GM12878 (cell line): ENCODE results near the gene KIF20A. TPM values are rescaled to one million over a fixed set of nuclear protein-coding genes. Genes with fewer than 3 reads are reported as not detected.

Experiments
- ATAC-seq: fragments of 200-7000 bp; cut with Tn5 transposase; 3 replicates; pipeline ENCODE4 v1.9.1; 2020; ENCODE audit warnings: mild to moderate bottlenecking, moderate library complexity
- BruUV-seq: library from RNA; stranded (reverse); fragments of 400-500 nt; replicated peaks from 2 replicates; lab custom pipeline; 2021; lab: Mats Ljungman, UMichigan
- CTCF ChIA-PET: fragments of 300-600 bp; sonication (Branson Sonifier 250); formaldehyde crosslinking; extraction: SDS; loops from one replicate; lab custom pipeline; 2021; ENCODE audit warnings: inconsistent platforms; lab: Yijun Ruan, JAX
- POLR2A ChIA-PET: fragments of 350-600 bp; formaldehyde crosslinking; extraction: SDS; loops from one replicate; lab custom pipeline; 2021; ENCODE audit warnings: inconsistent platforms; lab: Charles Lee
- RAD21 ChIA-PET: fragments of 300-600 bp; sonication (Branson Sonifier 250); formaldehyde crosslinking; loops from one replicate; lab custom pipeline; 2023; ENCODE audit warnings: antibody characterized with exemption; ENCODE audit not compliant: unreplicated experiment; lab: Charles Lee
- SMC1A ChIA-PET: fragments of 300-600 bp; sonication (Branson Sonifier 250); formaldehyde crosslinking; loops from one replicate; lab custom pipeline; 2023; ENCODE audit not compliant: unreplicated experiment, uncharacterized antibody; lab: Charles Lee
- DNase-seq: peaks from one replicate; pipeline ENCODE4 v3.0.0-alpha.2; 2011; ENCODE audit warnings: low read depth, low spot score
- FAIRE-seq: peaks from 3 replicates; lab custom pipeline; 2011; peaks lifted over from hg19 to GRCh38; lab: Jason Lieb, UNC
- H2AFZ ChIP-seq: 2 replicates; pipeline ENCODE4 v1.6.0; 2011; ENCODE audit warnings: low read depth, low read length, control low read depth; ENCODE audit not compliant: control insufficient read depth
- H3K27ac ChIP-seq: 2 replicates; pipeline ENCODE4 v1.5.1; 2011; ENCODE audit warnings: control low read depth; ENCODE audit not compliant: control insufficient read depth, insufficient read depth
- H3K27me3 ChIP-seq, 2 experiments: replicated peaks in 1 of 2; 2 replicates each; pipeline versions ENCODE4 v1.6.0 to v1.6.1; 2011; ENCODE audit warnings: low read length in 1 of 2; ENCODE audit not compliant: control insufficient read depth in 2 of 2, insufficient read depth in 2 of 2
- H3K36me3 ChIP-seq, 2 experiments: 2 replicates each; pipeline ENCODE4 v1.5.1; 2011; ENCODE audit warnings: low read length in 1 of 2; ENCODE audit not compliant: control insufficient read depth in 2 of 2, insufficient read depth in 2 of 2
- H3K4me1 ChIP-seq: 2 replicates; pipeline ENCODE4 v1.6.1; 2011; ENCODE audit warnings: mild to moderate bottlenecking, low read length, moderate library complexity, mixed read lengths; ENCODE audit not compliant: control insufficient read depth, insufficient read depth
- H3K4me2 ChIP-seq: 2 replicates; pipeline ENCODE4 v1.6.0; 2011; ENCODE audit warnings: control low read depth; ENCODE audit not compliant: control insufficient read depth, insufficient read depth
- H3K4me3 ChIP-seq: fragments of 200-600 bp; sonication (generic); 2 replicates; pipeline ENCODE4 v1.5.1; 2016
- H3K79me2 ChIP-seq: 2 replicates; pipeline ENCODE4 v1.6.0; 2011; ENCODE audit warnings: low read length; ENCODE audit not compliant: control insufficient read depth, insufficient read depth
- H3K9ac ChIP-seq: 2 replicates; pipeline ENCODE4 v1.8.0; 2011; ENCODE audit warnings: low read length, control low read depth, mixed read lengths; ENCODE audit not compliant: control insufficient read depth, insufficient read depth
- H3K9me3 ChIP-seq: replicated peaks from 3 replicates; pipeline ENCODE4 v1.5.1; 2011; ENCODE audit warnings: mild to moderate bottlenecking, low read length; ENCODE audit not compliant: control insufficient read depth, insufficient read depth
- H4K20me1 ChIP-seq: 2 replicates; pipeline ENCODE4 v1.6.0; 2011; ENCODE audit not compliant: control insufficient read depth, insufficient read depth
- ESRRA ChIP-seq: IDR thresholded peaks from 2 replicates; pipeline ENCODE4 v1.6.1; 2012; ENCODE audit warnings: mild to moderate bottlenecking, low read length, improper control_type of control experiment
- HDAC6 ChIP-seq: fragments of 200-600 bp; sonication (generic); IDR thresholded peaks from one replicate; pipeline ENCODE4 v1.8.0; 2017; ENCODE audit warnings: antibody characterized with exemption; ENCODE audit not compliant: unreplicated experiment
- LARP7 ChIP-seq: fragments of 450-650 bp; IDR thresholded peaks from 2 replicates; pipeline ENCODE4 v1.6.1; 2017; ENCODE audit warnings: mild to moderate bottlenecking
- MEF2A ChIP-seq: IDR thresholded peaks from 2 replicates; pipeline ENCODE4 v1.6.1; 2011; ENCODE audit warnings: low read depth, mild to moderate bottlenecking, low read length, moderate library complexity; ENCODE audit not compliant: insufficient read depth
- MYB ChIP-seq: fragments of 150-350 bp; IDR thresholded peaks from 2 replicates; pipeline ENCODE4 v1.6.1; 2014; ENCODE audit warnings: mild to moderate bottlenecking, low read depth, low read length, borderline replicate concordance
- NFYB ChIP-seq: IDR thresholded peaks from 2 replicates; pipeline ENCODE4 v1.6.1; 2011; ENCODE audit warnings: low read depth, mild to moderate bottlenecking, low read length, improper control_type of control experiment, moderate library complexity; ENCODE audit not compliant: insufficient read depth
- NR2F1 ChIP-seq: fragments of 450-650 bp; conservative IDR thresholded peaks from 2 replicates; pipeline ENCODE4 v1.6.1; 2017; ENCODE audit warnings: mild to moderate bottlenecking
- POLR2A ChIP-seq: IDR thresholded peaks from 2 replicates; pipeline ENCODE4 v1.6.1; 2011; ENCODE audit warnings: low read depth, mild to moderate bottlenecking, low read length
- RB1 ChIP-seq: fragments of 450-650 bp; formaldehyde crosslinking; IDR thresholded peaks from 2 replicates; pipeline ENCODE4 v1.6.1; 2017; ENCODE audit warnings: mild to moderate bottlenecking, borderline replicate concordance
- SREBF2 ChIP-seq: IDR thresholded peaks from 2 replicates; pipeline ENCODE4 v1.6.1; 2012; ENCODE audit warnings: mild to moderate bottlenecking, low read length
- SRF ChIP-seq, 2 experiments: IDR thresholded peaks; 2 replicates each; pipeline ENCODE4 v1.6.1; 2011; ENCODE audit warnings: low read depth in 2 of 2, low read length in 2 of 2, mild to moderate bottlenecking in 1 of 2, moderate library complexity in 1 of 2
- TCF3 ChIP-seq: IDR thresholded peaks from 2 replicates; pipeline ENCODE4 v1.6.1; 2012; ENCODE audit warnings: low read depth, mild to moderate bottlenecking, low read length, borderline replicate concordance; ENCODE audit not compliant: insufficient read depth
- ZBED1 ChIP-seq: IDR thresholded peaks from 2 replicates; pipeline ENCODE4 v1.6.1; 2016; ENCODE audit warnings: borderline replicate concordance
- WGBS: methylation state at CpG from one replicate; pipeline ENCODE4 v1.1.6; 2016; ENCODE audit warnings: low lambda C conversion rate; ENCODE audit not compliant: insufficient replicate concordance, insufficient coverage; ENCODE audit errors: missing lambda C conversion rate; 5-methylcytosine and 5-hydroxymethylcytosine counted together
- in situ Hi-C: fragments of 300-500 bp; cut with MboI; formaldehyde crosslinking; loops from 9 replicates; pipeline ENCODE4 v1.14.3; 2018; ENCODE audit warnings: mixed read lengths
- intact Hi-C: fragments of 100-400 bp; cut with micrococcal nuclease; formaldehyde crosslinking; loops from one replicate; pipeline ENCODE4 v1.14.2; 2022; ENCODE audit not compliant: unreplicated experiment
- polyA plus RNA-seq, 11 experiments: library from polyadenylated mRNA; depleted of rRNA in 4 of 11; unstranded in 6 of 11; stranded (reverse) in 5 of 11; fragments of >200 nt; fragmentation: Nextera tagmentation in 4 of 11; fragmentation: Illumina TruSeq in 1 of 11; extraction: Ambion mirVana in 4 of 11; extraction: Trizol in 1 of 11; gene quantifications; 1 replicate in 1 of 11; 2 replicates in 10 of 11; pipeline versions ENCODE4 v1.2.1 to v1.2.3, GENCODE V29; 2011 to 2016; ENCODE audit warnings: inconsistent platforms in 2 of 11, missing spikeins in 2 of 11, low read depth in 1 of 11
- total RNA-seq, 4 experiments: library from RNA; depleted of rRNA in 3 of 4; stranded (reverse); fragments of >200 nt in 3 of 4; fragmentation: Illumina TruSeq in 1 of 4; extraction: Trizol in 1 of 4; gene quantifications; 2 replicates each; pipeline versions ENCODE4 v1.2.1 to v1.2.3, GENCODE V29; 2013 to 2021
- TF ChIP-seq, protein P1 (sequence below): IDR thresholded peaks from 2 replicates; pipeline ENCODE4 v1.6.1; 2011; ENCODE audit warnings: low read depth, low read length, improper control_type of control experiment, borderline replicate concordance
- TF ChIP-seq, protein P2 (sequence below): fragments of 450-650 bp; IDR thresholded peaks from 2 replicates; pipeline ENCODE4 v1.6.1; 2018; ENCODE audit warnings: borderline replicate concordance, mild to moderate bottlenecking; ENCODE audit not compliant: partially characterized antibody
- TF ChIP-seq, protein P3 (sequence below): fragments of 450-650 bp; IDR thresholded peaks from 2 replicates; pipeline ENCODE4 v1.6.1; 2016; ENCODE audit warnings: mild to moderate bottlenecking

The KIF20A gene
- total and polyA plus RNA-seq, 10 of the 15 experiments (the other 5 are each of a cell fraction or from before 2014, with no cell fraction given), result 20.7 to 61.9 (median 45.3) TPM

DNA sequence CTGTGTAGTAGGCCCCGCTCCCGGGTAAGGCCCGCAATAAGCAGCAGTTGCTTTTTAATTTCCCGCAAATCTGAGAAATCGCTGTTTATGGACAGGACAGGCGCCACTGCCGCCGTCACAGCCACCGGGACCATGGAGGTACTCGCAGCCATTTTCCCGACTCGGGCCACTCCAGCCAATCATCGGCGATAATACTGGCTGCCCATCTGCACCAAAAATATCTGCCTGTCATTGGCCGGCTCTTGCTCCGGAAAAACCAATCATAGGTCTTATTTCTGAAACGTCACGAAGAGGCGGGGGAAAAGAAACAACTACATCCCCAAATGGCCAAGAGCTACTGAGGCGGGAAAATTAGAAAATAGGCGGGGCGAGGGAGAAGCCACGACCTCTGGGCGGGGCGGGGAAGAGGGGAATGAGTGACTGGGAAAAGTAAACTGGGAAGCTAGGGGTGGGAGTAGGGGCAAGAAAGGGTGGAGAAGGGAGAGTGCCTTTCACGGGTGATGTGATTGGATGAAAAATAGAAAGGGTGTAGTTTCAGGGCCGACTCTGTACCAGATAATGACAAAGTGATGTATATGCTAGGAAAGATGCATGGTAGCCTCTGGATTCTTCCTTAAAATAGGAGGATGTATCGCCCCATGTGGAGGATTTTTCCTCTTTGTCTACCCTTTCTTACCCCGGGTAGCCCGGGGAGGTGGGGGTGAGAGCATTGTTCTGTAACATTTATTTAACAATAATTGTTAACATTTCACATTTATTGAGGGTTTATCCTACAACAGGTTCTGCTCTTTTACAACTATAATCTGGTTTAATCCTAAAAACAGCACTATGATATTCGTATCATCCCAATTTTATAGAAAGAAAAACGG lies 34.5 kb downstream of the KIF20A start, which contains the start of gene CDC23:
Gene CDC23, minus strand, starts transcription at position 163 of the 869 bp plus-strand sequence. Its CDS starts 11 bp downstream, at position 152.
- in situ Hi-C loops, result no loop called here
- CTCF ChIA-PET, result interaction anchor here (0.7 to 2.5 kb wide), 7 partner anchors 12 to 142 kb away, joined by 3 to 9 read pairs (median 5); partner anchors contain the start of genes CDC25C and KDM3B
- H3K27me3 ChIP-seq, result no peaks in the 10 kb centered on the region
- no TSS peak for BruUV-seq
- POLR2A ChIA-PET, result interaction anchor here (0.5 to 2.2 kb wide), 8 partner anchors 9 to 346 kb away, joined by 3 to 9 read pairs (median 4); partner anchors contain the start of genes BRD8, CDC25C, EGR1 and KDM3B
- SMC1A ChIA-PET, result interaction anchor here (0.6 to 1.8 kb wide), 7 partner anchors 12 to 488 kb away, joined by 3 to 5 read pairs (median 3); partner anchors contain the start of gene KIF20A
- peaks cover 0 to 5% of the 10 kb centered on the region in 2 experiments; a peak in 1 of 4 replicates for H3K36me3 ChIP-seq
- under 1% methylated on average over 27 of the region's 32 CpGs for WGBS
- peak within 1 kb of the TSS; percentile 90 for H2AFZ ChIP-seq
- H3K27ac ChIP-seq, result peak within 1 kb of the TSS; percentile 66
- H3K9me3 ChIP-seq, result no peaks in the 10 kb centered on the region
- H3K4me3 ChIP-seq, result peak within 1 kb of the TSS; percentile 92
- DNase-seq (peak; percentile 94), FAIRE-seq (peak; percentile 100), ATAC-seq (peak; percentile 99)
- no peaks in the 10 kb centered on the region; the same call in 1 of the 2 replicates for H3K4me1 ChIP-seq
- RAD21 ChIA-PET, result interaction anchor here (1.0 to 2.2 kb wide), 6 partner anchors 27 to 314 kb away, joined by 3 to 12 read pairs (median 6); partner anchors contain the start of genes BRD8, CDC25C and KIF20A
- no peaks in the 10 kb centered on the region for H4K20me1 ChIP-seq
- intact Hi-C loops, result no loop called here
- peaks cover 28% of the 10 kb centered on the region for H3K79me2 ChIP-seq
- peak within 1 kb of the TSS; percentile 73 for H3K4me2 ChIP-seq
- H3K9ac ChIP-seq, result peak within 1 kb of the TSS; percentile 82
- TF ChIP-seq SREBF2 (no peak), ZBED1 (no peak), TCF3 (no peak), SRF (IDR thresholded peaks at IDR 0.05; ENCODE audit: low read depth in 2 of 2, low read length in 2 of 2) (peak in 1 of 2 experiments; percentile 77; a peak in 2 of 4 replicates), POLR2A (peak; percentile 93), MYB (no peak), HDAC6 (no peak), NR2F1 (0 out of 2 replicates have a peak, but pooled peaks have one; percentile 16), ESRRA (no peak), RB1 (peak; percentile 85; the same call in 1 of the 2 replicates), LARP7 (no peak), NFYB (peak; percentile 92), MEF2A (no peak)
- TF ChIP-seq, protein P1, sequence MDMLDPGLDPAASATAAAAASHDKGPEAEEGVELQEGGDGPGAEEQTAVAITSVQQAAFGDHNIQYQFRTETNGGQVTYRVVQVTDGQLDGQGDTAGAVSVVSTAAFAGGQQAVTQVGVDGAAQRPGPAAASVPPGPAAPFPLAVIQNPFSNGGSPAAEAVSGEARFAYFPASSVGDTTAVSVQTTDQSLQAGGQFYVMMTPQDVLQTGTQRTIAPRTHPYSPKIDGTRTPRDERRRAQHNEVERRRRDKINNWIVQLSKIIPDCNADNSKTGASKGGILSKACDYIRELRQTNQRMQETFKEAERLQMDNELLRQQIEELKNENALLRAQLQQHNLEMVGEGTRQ, result no peak
- TF ChIP-seq, protein P2, sequence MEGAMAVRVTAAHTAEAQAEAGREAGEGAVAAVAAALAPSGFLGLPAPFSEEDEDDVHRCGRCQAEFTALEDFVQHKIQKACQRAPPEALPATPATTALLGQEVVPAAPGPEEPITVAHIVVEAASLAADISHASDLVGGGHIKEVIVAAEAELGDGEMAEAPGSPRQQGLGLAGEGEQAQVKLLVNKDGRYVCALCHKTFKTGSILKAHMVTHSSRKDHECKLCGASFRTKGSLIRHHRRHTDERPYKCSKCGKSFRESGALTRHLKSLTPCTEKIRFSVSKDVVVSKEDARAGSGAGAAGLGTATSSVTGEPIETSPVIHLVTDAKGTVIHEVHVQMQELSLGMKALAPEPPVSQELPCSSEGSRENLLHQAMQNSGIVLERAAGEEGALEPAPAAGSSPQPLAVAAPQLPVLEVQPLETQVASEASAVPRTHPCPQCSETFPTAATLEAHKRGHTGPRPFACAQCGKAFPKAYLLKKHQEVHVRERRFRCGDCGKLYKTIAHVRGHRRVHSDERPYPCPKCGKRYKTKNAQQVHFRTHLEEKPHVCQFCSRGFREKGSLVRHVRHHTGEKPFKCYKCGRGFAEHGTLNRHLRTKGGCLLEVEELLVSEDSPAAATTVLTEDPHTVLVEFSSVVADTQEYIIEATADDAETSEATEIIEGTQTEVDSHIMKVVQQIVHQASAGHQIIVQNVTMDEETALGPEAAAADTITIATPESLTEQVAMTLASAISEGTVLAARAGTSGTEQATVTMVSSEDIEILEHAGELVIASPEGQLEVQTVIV, result no peak
- TF ChIP-seq, protein P3, sequence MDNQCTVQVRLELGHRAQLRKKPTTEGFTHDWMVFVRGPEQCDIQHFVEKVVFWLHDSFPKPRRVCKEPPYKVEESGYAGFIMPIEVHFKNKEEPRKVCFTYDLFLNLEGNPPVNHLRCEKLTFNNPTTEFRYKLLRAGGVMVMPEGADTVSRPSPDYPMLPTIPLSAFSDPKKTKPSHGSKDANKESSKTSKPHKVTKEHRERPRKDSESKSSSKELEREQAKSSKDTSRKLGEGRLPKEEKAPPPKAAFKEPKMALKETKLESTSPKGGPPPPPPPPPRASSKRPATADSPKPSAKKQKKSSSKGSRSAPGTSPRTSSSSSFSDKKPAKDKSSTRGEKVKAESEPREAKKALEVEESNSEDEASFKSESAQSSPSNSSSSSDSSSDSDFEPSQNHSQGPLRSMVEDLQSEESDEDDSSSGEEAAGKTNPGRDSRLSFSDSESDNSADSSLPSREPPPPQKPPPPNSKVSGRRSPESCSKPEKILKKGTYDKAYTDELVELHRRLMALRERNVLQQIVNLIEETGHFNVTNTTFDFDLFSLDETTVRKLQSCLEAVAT, result no peak
